Stimulated activated CD4-positive, alpha-beta T cell treated with anti-CD3 and anti-CD28 coated beads, Interleukin-15, amount 100 ng/mL, for 48 hours (primary cell): ENCODE measurements around the gene RNF133.

Source experiments
- DNase-seq, 2 donors: peaks; one replicate each; pipeline ENCODE4 v3.0.0-alpha.2; 2020; ENCODE audit warnings: low read depth in 2 of 2

RNF133 gene

DNA sequence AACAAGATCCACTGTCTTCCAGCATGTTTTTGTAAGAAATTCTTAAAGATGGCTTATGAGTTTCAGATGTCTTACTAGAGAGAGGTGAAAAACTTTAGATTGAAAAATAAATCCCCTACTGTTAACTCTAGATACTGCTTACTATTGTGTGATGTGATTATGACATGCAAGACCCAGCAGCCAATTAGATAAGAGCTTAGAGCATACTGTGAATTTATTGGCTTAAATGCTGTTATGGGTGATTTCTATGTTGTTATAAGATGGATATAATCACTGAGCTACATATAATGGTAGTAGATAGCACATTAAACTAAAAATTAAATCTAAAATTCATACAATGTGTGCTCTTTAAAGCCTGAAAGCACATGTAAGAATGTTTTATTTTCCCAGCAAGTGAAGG, at the start of gene RNF133:
Gene RNF133 (minus strand): TSS at position 101 of the 400 bp plus-strand sequence. CDS start 199 bp downstream, outside the sequence.
- DNase-seq, result no peak

DNA sequence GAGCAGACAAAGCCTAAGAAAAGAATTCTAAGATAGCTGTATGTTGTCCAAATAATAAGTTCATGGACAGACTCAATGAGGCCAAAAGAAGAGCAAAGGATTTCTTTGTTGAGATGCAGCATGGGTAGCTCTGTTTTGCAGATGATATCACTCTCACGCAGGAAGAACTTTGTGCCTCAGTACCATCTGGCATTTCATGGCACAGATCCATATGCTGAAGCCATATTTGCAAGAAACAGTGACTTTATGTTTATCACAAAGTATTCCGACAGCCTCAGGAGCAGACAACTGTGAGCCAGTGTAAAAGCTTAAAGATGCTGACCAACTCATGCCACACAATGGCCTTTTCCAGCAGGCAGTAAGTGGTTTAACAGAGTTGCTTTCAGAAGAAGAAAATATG, 49.3 kb upstream of the RNF133 start:
- no peak for DNase-seq

DNA sequence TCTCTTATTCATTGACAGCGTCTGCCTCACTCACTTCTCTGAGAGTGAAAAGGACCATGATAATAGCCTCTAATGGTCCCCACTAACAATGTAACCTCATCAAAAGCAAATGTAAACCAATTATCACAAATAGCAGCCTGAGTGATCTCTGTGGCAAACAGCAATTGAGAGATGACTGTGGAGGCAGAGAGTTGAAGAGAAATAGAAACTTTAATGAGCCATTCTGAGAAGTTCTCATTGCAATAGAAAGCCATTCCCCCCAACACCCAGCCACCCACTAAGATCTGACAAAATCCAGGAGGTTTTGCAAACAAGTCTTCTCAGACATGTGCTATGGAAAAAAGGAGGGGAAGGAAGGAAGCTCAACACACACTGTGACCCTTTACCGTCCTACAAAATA, 48.0 kb upstream of the RNF133 start:
- no peak for DNase-seq

GRCh38 chr7:122743211-122743610, 44.3 kb upstream of the RNF133 start:
- no peak for DNase-seq

DNA sequence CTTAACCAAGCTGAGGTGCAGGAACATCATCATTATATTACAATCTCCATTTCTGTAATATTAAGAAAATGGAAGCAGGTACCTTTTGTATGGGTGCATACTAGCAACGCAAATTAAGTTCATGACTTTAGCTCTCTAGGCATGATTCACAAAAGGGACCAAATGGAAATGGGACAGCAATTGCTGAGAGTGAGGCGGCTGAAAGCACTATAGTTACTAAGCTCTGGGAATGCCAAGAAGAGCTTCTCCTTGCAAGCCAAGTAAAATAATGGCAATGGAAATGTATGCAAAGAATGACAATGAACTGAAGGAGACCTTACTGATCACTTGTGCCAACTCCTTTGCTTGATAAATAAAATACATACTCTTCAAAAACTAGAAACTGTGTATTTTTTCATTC, 40.0 kb upstream of the RNF133 start:
- no peak for DNase-seq

DNA sequence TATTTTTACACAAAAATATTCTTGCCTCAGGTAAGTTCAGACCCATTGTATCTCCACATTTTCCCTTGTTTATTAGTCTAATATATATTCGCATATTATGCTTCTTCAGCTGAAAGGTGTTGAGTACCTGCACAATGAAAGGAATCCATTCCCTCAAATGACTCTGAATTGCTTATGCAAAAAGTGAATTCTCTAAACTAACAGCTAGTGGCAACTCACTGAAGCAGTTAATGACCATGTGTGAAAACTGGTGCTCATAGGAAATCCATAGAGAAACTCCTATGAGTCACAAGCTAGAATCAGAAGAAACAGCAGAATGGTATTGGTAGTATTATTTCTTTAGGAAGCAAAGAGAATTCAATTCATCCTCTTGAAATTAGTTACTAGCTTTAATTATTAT, 37.3 kb upstream of the RNF133 start:
- no peak for DNase-seq

- no peak for DNase-seq
Observed at GRCh38 chr7:122727759-122728158, 28.8 kb upstream of the RNF133 start.

- DNase-seq, result no peak
Observed at GRCh38 chr7:122727354-122727753, 28.4 kb upstream of the RNF133 start.

DNA sequence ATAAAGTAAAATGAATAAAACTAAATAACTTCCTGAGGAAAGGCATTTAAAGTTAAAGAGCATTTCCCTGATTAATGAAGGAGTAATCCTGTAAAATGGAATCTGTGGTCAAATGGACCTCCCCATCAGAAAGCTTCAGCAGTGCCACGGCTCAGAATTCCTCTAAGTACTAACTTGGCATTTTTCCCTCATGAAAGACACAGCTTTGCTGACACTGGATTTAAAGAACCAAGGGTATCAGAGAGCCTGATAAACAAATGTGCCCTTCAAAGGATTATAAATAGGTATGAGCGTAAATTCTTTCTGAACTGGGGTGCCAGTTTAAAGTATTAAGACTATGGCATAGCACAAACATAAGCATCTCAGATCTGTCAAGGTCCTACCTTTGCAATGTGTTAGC, 28.0 kb upstream of the RNF133 start:
- DNase-seq, result no peak

DNA sequence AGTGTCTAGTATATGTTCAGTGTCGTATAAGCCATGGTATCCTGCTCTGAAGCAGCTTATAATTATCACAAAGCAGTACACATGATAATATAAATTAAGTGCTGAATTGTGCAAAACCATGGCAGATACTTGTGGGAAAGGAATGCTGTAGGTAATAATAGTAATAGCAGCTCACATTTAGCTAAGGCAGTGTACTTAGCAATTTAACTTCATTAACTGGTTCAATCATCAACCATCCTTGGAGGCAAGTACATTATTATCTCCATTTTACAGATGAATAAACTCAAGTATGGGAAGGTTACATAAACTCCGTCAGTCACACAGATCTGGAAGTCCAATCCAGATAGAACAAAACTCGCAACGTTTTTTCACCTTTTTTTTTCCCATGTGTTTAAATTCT, 25.4 kb upstream of the RNF133 start:
- DNase-seq, result no peak

DNA sequence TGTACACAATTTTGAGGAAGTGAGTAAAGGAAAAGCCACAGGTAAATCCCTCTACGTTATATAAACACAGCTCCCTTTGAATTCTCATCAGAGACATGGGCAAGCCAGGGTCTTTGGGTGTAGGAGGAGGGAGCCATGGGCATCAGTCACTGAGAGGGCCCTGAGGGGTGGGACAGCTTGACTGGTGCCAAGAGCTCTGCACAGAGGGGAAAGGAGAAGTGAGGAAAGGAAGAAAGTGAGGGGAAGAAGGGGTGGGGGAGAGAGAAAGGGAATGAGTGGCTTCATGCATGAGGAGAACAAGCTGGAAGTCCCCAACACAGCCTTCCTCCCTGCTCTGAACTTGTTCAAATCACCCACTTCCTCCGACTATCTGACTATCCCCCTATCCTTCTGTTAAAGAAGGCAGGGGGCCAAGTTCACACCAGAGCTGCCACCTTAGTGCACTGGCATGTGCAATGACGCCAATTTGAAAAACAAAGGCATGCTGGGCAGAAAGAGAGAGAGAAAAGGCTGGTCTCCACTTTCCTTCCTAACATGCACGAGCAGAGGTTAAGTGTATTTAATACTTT, 20.2 kb upstream of the RNF133 start:
- DNase-seq, result no peak

- DNase-seq, result no peak
Observed at GRCh38 chr7:122717356-122718089, 18.6 kb upstream of the RNF133 start.

DNA sequence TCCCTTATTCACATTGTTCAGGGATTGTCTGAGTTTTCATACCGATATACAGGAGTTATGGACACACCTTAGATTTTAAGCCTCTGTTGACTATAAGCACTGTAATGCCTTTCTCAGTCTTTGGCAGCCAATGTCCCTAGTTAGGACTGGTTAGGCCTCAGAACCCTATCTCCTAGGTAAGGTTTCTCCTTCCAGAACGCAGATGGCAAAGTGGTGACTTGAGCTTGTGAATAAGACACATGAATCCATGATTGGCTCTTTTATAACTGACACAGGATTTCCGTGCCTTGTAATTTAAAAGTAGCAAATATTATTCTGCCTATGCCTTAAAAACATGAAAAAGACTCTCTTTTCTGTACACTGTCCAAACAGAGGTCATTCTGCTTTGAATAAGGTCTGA, 16.3 kb upstream of the RNF133 start:
- DNase-seq, result no peak

DNA sequence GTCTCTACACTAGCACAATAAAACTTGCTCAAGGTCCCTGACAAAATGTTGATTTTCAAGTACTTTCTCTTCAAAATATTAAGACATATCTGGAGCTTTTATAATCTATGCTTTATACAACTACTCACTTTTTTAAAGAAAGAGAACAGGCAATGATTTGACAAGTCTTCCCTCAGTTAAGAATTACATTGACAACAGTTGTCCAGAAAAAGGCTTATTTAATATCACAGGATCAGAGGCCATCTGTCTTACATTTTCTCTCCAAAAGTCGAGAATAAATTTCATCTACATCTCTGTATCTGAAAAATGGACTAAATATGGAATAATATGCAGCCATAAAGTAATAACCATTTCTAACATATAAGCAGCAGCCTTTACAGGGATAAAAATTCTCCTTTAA, 12.0 kb upstream of the RNF133 start:
- DNase-seq, result no peak

- no peak for DNase-seq
Observed at GRCh38 chr7:122709930-122710646, 11.2 kb upstream of the RNF133 start.

- no peak for DNase-seq
Observed at GRCh38 chr7:122706836-122707235, 7.9 kb upstream of the RNF133 start.

GRCh38 chr7:122702872-122703510, 4.1 kb upstream of the RNF133 start, which contains the start of gene RNF148:
Gene RNF148, minus strand, starts transcription at chr7:122702922. Its CDS starts 172 bp downstream, at chr7:122702750.
- DNase-seq, result no peak

DNA sequence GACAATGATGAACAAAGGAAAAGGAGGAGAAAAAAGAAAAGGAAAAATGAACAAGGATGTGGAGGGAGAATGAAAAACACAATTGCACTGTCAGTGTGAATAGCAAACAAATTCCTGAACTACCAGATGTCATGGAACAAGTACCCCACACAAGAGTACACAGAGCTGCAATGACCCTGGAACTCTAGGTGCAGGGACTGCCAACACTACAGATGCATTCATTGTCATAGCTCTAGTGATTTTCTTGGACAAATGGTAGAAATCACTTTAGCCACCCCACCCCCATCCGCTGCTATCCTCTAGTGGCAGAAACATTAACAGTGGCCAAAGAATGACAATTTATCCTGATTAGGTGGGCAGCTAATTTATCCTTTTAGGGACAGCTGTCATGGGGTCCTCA, 3.1 kb downstream of the RNF133 start:
- no peak for DNase-seq

GRCh38 chr7:122694697-122695096, 4.2 kb downstream of the RNF133 start:
- no peak for DNase-seq

DNA sequence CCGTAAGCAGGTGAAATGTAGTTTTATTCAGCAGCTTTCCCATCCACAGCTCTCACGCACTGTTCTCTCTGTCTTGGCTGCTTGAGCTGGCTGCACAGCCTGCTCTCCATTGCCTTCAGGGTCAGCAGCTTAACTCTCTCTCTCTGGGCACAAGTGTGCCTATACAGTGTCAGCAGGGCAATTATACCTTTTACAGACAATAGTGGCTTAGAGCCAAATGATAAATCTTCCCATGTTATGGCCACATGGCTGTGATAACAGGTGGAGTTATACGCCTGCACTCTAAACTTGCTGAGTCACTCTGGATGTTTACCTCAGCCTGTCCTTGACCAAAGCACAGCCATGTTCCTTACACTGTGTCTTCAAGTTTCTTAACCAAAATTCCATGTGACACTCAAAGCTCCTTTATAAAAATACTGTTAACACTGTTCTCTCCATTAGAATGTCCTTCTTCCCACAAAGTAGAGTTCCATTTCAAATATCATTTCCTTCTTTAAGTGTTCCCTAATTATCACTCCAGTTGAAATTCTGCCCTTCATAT, 6.1 kb downstream of the RNF133 start:
- DNase-seq, result no peak

- no peak for DNase-seq
Observed at GRCh38 chr7:122691569-122692235, 7.2 kb downstream of the RNF133 start.
